ENCODE measurements around the gene FAM222A. TPM values are rescaled to one million over a fixed set of nuclear protein-coding genes. Genes with fewer than 3 reads are reported as not detected.

FAM222A gene
- polyA plus RNA-seq, 1 donor (not counting 4 experiments of a cell fraction or from before 2014, with no cell fraction given) = 0.05 TPM

DNA sequence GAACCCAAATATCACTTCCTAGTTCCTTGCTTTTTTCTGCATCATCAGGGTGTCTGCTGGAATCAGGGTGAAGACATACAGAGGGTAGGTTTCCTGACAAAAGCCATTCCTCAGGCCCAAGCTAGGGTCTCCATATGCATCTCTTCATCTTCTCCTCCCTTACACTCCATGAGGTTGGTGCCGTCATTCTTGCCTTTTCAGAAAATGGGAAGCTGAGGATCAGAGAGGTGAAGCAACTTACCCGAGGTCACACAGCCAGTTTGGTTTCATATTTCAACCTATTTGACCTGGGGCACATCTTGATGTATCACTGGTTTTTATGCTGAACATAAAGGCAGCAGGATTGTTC, 7.3 kb upstream of the FAM222A start:
- DNase-seq (ENCODE audit: low read depth, low spot score) (no peak), FAIRE-seq (no peak)
- Histone ChIP-seq H3K9ac (ENCODE audit: control insufficient read depth, extremely low read depth, insufficient read depth, low read length) (no peak overlapping the region), H3K4me1 (ENCODE audit: control insufficient read depth, extremely low read depth, insufficient read depth, low read length) (no peaks in the 10 kb centered on the region), H2AFZ (ENCODE audit: control insufficient read depth, low read length) (no peak overlapping the region), H3K4me3 (ENCODE audit: control insufficient read depth in 2 of 3, extremely low read depth in 1 of 3, insufficient read depth in 2 of 3, low read depth in 1 of 3, low read length in 3 of 3) (no peak overlapping the region), H4K20me1 (ENCODE audit: control insufficient read depth, extremely low read depth, insufficient read depth, low read length) (no peaks in the 10 kb centered on the region), H3K4me2 (ENCODE audit: control insufficient read depth, extremely low read depth, insufficient read depth, low read depth, low read length) (no peak overlapping the region), H3K36me3 (ENCODE audit: control insufficient read depth in 2 of 2, extremely low read depth in 1 of 2, insufficient read depth in 2 of 2, low read length in 2 of 2) (no peaks in the 10 kb centered on the region), H3K27ac (ENCODE audit: control insufficient read depth, insufficient read depth, low read length) (no peak overlapping the region), H3K9me1 (ENCODE audit: control insufficient read depth, extremely low read depth, insufficient read depth, low read length) (no peaks in the 10 kb centered on the region), H3K27me3 (ENCODE audit: control insufficient read depth, extremely low read depth, insufficient read depth, low read length) (peaks cover 5% of the 10 kb centered on the region), H3K9me3 (ENCODE audit: control insufficient read depth, low read depth, low read length) (no peaks in the 10 kb centered on the region), H3K79me2 (ENCODE audit: control insufficient read depth, insufficient read depth, low read length) (no peaks in the 10 kb centered on the region)
- dilution Hi-C loops (cut with MboI; ENCODE audit: extremely low pct_ligation_motif_present, low sequenced_read_pairs) = no loop called here
- TF ChIP-seq EZH2 (IDR thresholded peaks at IDR 0.05; ENCODE audit: low read length) = no peak
- TF ChIP-seq CTCF (optimal IDR thresholded peaks at IDR 0.05 in 1 of 3, IDR thresholded peaks at IDR 0.05 in 1 of 3, conservative IDR thresholded peaks at IDR 0.05 in 1 of 3; ENCODE audit: extremely low read depth in 1 of 3, insufficient read depth in 2 of 3, low read length in 3 of 3) = no peak

DNA sequence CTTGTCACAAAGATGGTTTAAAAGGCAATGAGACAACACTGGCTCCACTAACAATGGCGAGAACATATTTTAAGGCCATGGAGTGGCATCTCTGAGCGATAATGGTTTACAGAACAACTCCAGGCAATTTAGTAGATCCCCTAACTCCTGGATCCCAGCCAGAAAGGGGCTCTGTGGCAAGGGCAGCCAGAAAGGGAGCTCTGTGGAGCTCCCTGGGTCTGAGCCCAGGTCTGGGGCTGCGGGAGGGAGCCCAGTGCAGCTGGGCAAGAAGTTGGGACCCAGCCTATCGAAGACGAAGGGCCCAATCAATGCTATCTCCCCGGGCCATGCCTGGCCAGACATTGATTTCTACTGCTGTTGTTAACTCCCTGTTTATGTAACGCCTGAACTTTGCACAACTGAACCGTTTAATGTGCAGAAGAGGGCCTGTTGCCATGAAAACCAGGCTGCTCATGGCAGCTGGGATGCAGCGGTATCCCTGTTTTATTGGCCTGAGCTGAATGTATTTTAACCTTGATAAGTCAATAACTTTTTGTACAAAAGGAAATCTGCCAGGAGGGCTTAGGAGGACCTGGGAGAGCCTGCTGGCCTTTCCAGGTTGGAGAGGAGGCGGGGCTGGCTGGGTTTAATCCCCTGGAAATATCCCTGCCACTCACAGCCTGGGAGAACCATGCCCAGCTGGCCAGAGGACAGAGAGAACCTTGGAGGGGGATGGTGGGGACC, 6.7 kb upstream of the FAM222A start:
- Histone ChIP-seq H3K9me1 (ENCODE audit: control insufficient read depth, extremely low read depth, insufficient read depth, low read length) (no peaks in the 10 kb centered on the region), H3K4me3 (ENCODE audit: control insufficient read depth in 2 of 3, extremely low read depth in 1 of 3, insufficient read depth in 2 of 3, low read depth in 1 of 3, low read length in 3 of 3) (no peak overlapping the region), H3K9ac (ENCODE audit: control insufficient read depth, extremely low read depth, insufficient read depth, low read length) (no peak overlapping the region), H3K27ac (ENCODE audit: control insufficient read depth, insufficient read depth, low read length) (no peak overlapping the region), H2AFZ (ENCODE audit: control insufficient read depth, low read length) (no peak overlapping the region), H3K36me3 (ENCODE audit: control insufficient read depth in 2 of 2, extremely low read depth in 1 of 2, insufficient read depth in 2 of 2, low read length in 2 of 2) (no peaks in the 10 kb centered on the region), H3K79me2 (ENCODE audit: control insufficient read depth, insufficient read depth, low read length) (no peaks in the 10 kb centered on the region), H3K4me2 (ENCODE audit: control insufficient read depth, extremely low read depth, insufficient read depth, low read depth, low read length) (no peak overlapping the region), H3K9me3 (ENCODE audit: control insufficient read depth, low read depth, low read length) (no peaks in the 10 kb centered on the region), H4K20me1 (ENCODE audit: control insufficient read depth, extremely low read depth, insufficient read depth, low read length) (no peaks in the 10 kb centered on the region), H3K4me1 (ENCODE audit: control insufficient read depth, extremely low read depth, insufficient read depth, low read length) (no peaks in the 10 kb centered on the region), H3K27me3 (ENCODE audit: control insufficient read depth, extremely low read depth, insufficient read depth, low read length) (peaks cover 11% of the 10 kb centered on the region)
- TF ChIP-seq EZH2 (IDR thresholded peaks at IDR 0.05; ENCODE audit: low read length) (no peak), CTCF (optimal IDR thresholded peaks at IDR 0.05 in 1 of 3, IDR thresholded peaks at IDR 0.05 in 1 of 3, conservative IDR thresholded peaks at IDR 0.05 in 1 of 3; ENCODE audit: extremely low read depth in 1 of 3, insufficient read depth in 2 of 3, low read length in 3 of 3) (no peak)
- FAIRE-seq (no peak), DNase-seq (ENCODE audit: low read depth, low spot score) (no peak)
- dilution Hi-C loops (cut with MboI; ENCODE audit: extremely low pct_ligation_motif_present, low sequenced_read_pairs) = no loop called here

Measured in keratinocyte (primary cell).